Right ventricle myocardium inferior (tissue), 1 donor: Measurements from ENCODE around the gene CTNNBL1. TPM values are rescaled to one million over a fixed set of nuclear protein-coding genes. Genes with fewer than 3 reads are reported as not detected.
"Not testable (repeated sequence)": the region's sequence is repeated elsewhere in the genome, so short reads cannot be mapped to it uniquely, and the experiment has no call there.

ENCODE experiments used
- ATAC-seq: fragments of 200-7000 bp; cut with Tn5 transposase; one replicate; pipeline ENCODE4 v1.9.1; 2020; ENCODE audit warnings: mild to moderate bottlenecking, moderate library complexity
- DNase-seq: peaks from one replicate; pipeline ENCODE4 v3.0.0; 2021; ENCODE audit errors: missing footprints
- intact Hi-C: fragments of 100-400 bp; cut with DNase I; formaldehyde crosslinking; loops from one replicate; pipeline ENCODE4 v1.11.0; 2022
- total RNA-seq: library from RNA; stranded (reverse); fragmentation: NEBNext Ultra II Directional; extraction: Animal tissue kit (Norgen Biotek cat#: 25700); gene quantifications from one replicate; pipeline ENCODE4 v1.2.1, GENCODE V29; 2021
- donor health status: DM: no; HTN: yes; CAD: no; lungs with severe emphysema.

Gene CTNNBL1
- total RNA-seq, 1 donor from 2014 or later = 62.1 TPM

DNA sequence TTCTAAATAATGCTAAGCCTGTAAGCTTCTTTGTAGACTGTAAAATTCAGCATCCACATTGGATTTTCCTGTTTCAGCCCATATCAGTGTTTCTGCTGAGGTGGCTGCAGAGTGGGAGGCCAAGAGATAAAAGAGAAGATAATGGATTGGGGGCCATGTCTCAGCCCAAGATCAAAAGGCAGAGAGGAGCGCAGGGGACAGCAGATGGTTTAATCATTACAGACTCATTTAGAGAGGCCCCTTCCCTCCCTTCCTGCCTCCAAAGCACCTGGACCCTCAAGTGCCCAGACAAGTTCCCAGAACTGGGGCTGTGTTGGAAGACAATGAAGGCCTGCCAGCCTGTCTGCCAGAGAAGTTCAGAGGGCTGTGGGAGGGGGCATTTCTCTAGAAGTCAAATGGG is 20.4 kb upstream of the CTNNBL1 start:
- intact Hi-C loops = no loop called here
- no peak for DNase-seq
- ATAC-seq = no peak

DNA sequence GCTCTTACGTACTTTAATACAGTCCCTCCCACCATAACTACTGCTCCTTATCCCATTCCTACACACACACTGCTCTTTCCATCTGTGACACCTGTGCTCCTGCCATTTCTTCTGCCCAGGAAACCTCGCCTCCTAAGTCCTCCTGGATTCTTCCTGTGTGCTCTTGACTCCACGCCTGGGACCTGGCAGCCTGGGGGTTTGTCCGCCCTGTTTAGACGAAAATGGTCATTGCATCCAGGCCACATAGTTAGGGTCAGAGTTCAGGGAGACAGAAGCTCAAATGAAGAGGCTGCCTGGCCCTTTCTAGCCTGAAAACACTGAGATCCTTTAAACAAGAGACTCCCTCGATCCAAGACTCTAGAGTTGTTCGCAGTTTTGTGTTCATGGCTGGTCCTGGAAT is 17.4 kb upstream of the CTNNBL1 start:
- intact Hi-C loops = no loop called here
- DNase-seq (no peak), ATAC-seq (no peak)

DNA sequence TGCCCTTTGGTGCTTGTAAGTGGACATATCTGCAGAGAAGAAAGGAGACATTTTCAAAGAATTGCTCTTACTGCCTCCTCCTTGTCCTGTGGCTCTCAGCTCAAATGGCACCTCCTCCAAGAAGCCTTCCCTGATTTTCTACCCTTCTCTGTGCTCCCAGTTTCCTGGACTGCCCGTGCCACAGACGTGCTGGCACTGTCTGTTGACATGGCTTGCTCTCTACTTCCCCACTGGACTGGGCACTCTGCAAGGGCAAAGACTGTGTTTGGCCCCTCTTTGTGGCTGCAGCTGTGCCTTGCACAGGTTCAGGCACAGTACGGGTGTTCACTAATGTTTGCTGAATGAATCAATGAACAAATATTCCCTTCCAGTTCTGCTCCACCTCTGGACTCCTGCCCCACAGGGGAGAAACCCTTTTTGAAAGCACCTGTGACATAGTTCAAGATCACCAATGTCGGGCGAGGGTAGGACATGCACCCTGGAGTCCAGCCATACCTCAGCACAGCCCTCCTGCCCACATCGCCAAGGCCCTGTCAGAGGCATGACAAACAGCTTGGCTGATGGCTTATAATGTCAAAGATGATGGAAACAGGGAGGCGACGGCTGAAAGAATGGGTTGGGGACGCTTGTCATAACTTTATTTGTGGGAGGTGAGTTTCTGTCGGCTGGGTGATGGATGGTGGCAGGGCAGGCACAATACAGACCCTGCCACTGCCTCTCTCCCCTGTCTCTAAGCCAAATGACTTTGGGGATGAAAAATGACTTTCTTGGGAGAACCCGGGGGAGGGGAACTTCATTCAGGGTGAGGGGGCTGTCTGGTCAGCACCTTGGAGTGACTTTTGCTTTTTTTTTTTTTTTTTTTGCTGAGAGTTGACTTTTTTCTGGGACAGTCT is 15.6 kb upstream of the CTNNBL1 start:
- intact Hi-C loops = no loop called here
- no peak for ATAC-seq
- DNase-seq = no peak

DNA sequence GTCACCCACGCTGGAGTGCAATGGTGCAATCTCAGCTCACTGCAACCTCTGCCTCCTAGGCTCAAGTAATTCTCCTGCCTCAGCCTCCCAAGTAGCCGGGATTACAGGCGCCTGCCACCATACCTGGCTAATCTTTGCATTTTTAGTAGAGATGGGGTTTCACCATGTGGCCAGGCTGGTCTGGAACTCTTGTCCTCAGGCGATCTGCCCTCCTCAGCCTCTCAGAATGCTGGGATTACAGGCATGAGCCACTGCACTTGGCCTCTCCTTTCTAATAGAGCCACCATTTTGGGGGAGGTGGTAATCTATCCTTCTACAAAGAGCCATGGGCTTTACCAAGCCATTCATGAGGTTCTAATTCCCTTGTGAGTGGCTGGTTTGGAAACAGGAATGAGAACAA is 14.1 kb upstream of the CTNNBL1 start:
- intact Hi-C loops, ATAC-seq, DNase-seq: not testable (repeated sequence)

- intact Hi-C loops = no loop called here
- DNase-seq (no peak), ATAC-seq (no peak)
Measured at GRCh38 chr20:37680420-37680819, 13.4 kb upstream of the CTNNBL1 start.

DNA sequence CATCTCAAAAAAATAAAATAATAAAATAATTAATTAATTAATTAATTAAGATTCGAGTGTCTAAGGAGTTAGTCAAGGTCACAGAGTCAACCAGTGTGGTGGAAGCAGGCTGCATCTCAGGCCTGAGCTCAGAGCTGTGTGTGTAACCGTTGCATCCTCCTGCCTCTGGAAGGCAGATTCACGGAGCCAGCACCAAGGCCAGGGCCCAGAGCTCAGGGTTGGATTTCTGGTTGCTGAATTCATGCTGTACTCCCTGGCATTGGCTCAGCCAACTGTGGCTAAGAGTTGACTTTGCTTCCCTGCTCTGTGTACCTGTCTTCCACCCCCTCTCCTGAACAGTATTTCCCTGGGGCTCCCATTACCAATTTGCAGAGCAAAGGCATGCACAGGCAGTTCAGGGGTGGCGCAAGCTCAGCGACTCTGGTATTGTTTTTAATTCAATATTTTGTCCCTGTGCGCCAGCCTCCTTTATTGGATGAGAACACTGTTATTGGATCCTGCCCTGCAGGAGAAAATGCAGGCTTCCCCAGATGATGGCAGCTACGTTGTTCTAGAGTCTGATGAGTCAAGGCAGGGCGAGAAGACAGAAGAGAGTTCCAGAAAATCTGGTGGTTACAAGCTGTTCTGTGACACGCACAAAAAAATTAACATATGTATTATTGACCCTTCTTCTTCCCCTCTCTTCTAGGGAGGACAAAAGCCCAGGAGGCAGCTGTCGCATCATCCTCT is 12.3 kb upstream of the CTNNBL1 start:
- intact Hi-C loops = no loop called here
- no peak for ATAC-seq
- DNase-seq = no peak

DNA sequence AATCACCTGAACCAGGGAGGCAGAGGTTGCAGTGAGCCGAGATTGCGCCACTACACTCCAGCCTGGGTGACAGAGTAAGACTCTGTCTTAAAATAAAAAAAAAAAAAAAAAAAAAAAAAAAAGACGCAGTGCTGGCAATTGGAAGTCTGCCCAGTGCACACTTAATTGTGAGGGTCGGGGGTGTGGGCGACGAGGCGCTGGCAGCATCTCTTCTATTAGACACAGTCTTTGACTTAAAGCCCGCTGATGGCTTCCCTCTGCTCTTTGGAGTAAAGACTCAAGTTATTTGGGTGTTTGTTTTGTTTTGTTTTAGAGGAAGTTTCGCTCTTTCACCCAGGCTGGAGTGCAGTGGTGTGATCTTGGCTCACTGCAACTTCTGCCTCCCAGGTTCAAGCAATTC is 10.7 kb upstream of the CTNNBL1 start:
- intact Hi-C loops, ATAC-seq, DNase-seq: not testable (repeated sequence)

DNA sequence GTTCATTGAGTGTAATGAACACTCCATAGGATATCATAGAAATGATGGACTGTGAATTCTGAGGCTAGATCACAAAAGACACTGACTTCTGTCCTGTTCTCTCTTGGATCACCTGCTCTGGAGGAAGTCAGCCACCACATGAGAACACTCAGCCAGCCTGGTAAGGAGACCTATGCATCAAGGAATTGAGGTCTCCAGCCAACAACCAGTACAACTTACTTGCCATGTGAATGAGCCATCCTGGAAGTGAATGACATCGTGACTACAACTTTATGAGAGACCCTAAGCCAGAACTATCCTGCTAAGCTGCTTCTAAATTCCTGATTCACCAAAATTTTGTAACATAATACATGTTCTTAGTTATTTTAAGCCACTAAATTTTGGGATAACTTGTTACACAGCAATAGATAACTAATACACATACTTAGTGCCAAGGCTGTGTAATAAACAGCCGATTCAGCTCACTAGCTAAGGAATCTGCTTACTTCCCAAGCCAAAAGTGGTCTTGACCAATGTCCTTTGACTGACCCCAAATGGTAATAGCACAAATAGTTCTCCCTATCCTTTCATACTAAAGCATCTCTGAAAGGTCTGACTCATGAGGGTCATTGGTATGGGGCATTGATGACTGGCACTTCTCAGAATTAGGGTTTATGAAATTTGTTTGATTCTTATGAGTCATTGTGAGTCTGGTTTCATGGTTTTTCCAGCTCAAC is 6.9 kb upstream of the CTNNBL1 start:
- intact Hi-C loops = no loop called here
- ATAC-seq (no peak), DNase-seq (no peak)

DNA sequence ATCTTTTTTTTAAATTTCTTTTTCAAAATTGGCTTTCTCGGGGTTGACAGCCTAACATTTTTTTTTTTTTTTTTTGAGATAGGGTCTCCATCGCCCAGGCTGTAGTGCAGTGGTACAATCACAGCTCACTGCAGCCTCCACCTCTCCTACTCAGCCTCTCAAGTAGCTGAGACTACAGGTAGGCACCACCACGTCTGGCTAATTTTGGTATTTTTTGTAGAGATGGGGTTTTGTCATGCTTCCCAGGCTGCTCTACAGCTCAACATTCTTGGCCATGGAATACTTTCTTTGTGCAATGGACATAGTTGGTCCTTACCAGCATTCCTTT is 6.4 kb upstream of the CTNNBL1 start:
- DNase-seq (no peak), ATAC-seq (no peak)
- intact Hi-C loops = no loop called here

- intact Hi-C loops = no loop called here
- DNase-seq = no peak
- no peak for ATAC-seq
Measured at GRCh38 chr20:37688093-37688492, 5.7 kb upstream of the CTNNBL1 start.

GRCh38 chr20:37690626-37691369 is 3.0 kb upstream of the CTNNBL1 start:
- no peak for DNase-seq
- intact Hi-C loops = no loop called here
- ATAC-seq = no peak

DNA sequence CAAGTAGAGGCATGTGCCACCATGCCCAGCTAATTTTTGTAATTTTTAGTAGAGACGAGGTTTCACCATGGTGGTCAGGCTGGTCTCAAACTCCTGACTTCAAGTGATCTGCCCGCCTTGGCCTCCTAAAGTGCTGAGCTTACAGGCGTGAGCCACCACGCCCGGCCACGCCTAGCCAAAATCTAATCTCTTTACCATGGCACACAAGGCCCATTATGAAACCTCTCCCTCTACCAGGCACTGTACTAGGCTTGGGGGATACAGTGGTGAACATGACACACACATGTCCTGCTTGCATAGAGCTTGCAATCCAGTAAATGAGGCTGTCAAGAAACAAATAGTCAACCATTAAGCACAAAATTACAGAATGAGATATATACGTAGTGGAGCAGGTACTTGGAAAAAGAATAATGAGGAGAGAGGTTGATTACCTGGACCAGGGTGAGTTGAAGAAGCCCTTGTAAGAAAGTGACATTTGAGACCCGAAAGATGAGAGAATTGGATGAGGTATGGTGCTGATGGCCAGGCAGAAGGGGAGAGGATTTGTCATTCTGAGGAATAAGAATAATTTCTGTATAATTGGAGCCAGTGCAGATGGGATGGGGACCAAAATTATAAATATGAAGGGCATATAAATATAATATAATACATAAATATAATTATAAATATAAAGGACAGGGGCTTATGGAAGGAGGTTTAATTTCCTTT is 1.2 kb upstream of the CTNNBL1 start:
- DNase-seq = no peak
- intact Hi-C loops = no loop called here
- no peak for ATAC-seq

DNA sequence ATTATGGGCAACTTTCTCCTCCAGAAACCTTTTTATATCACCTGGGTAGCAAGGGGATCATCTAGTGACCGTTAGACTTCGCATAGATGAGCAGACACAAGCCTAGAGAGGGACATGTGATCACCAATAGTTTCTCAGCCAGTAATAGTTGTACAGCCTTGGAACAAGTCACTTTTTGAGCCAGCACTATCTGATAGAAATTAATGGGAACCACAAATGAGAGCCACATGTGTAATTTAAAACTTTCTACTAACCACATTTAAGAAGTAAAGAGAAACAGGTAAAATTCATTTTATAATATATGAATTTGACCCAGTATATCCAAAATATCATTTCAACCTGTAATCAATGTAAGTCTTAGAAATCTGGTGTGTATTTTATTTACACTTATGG is 592 bp upstream of the CTNNBL1 start:
- ATAC-seq (no peak), DNase-seq (no peak)
- intact Hi-C loops = no loop called here

DNA sequence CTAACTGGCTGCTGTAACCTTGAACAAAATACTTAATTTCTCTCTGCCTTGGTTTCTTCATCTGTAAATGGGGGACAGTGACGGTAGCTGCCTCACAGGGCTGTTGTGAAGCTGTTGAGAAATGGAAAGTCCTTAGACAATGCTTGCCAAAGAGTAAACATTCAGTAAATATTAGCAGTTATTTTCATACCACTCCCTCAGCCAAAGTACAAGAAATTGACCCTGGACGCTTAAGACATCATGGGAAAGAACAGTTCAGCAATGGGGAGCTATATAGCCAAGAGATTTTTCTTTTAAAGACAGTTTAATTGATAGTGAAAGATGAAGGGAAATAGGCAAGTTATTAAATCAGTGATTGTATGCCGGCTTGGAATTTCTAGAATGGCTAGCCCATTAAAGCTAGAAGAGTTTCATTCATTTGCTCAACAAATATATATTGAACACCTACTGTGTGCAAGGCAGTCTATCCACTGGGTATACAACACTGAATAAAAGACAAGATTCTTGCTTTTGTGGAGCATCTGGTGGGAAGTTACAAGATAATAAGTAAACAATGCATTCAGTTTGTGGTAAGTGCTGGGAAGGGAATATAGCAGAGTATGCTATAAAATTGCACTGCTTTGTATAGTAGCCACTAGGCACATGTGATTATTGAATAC is 2.0 kb downstream of the CTNNBL1 start:
- intact Hi-C loops = loop anchor here (5.0 kb wide), 1 partner anchor 41 kb away; no protein-coding TSS in a partner anchor
- DNase-seq (no peak), ATAC-seq (no peak)

DNA sequence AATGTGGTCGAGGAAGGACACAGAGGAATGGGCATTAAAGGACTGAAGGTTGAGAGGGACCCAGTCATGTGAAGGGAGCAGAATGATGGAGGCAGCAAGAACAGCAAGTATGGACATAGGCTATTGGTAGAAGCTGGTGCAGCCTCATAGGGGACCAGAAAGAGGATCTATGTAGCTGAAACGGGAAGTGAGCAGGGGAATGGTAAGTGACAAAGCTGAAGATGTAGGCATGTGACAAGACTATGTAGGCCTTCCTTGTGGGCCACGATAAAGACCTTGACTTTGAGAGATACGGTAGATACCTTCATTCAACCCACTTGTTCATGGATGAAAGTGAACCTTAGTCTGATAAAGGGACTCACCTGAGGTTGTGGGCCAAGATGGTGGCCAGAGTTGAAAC is 3.5 kb downstream of the CTNNBL1 start:
- DNase-seq (no peak), ATAC-seq (no peak)
- intact Hi-C loops = loop anchor here (5.0 kb wide), 1 partner anchor 40 kb away; no protein-coding TSS in a partner anchor

DNA sequence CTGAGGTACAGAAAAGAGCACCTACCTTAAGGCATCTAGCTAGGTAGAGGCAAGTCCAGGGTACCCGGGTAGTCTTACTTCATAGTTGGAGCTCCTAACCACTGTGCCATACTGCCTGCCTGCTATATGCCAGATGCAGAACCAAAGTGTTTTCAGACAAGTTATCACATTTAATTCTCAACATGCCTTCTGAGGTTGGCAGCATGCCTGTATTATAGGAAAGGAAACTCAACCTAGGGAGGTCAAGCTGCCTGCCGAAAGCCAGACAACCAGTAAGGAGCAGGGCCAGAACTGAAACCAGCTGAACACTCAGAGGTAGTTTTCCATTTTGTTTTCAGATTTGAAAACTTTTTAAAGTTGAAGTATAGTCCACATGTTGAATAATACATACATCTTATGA is 5.4 kb downstream of the CTNNBL1 start:
- intact Hi-C loops = loop anchor here (5.0 kb wide), 1 partner anchor 38 kb away; no protein-coding TSS in a partner anchor
- DNase-seq (no peak), ATAC-seq (peak; percentile 83)

- intact Hi-C loops = no loop called here
- no peak for ATAC-seq
- DNase-seq = no peak
Measured at GRCh38 chr20:37700301-37700700, 6.5 kb downstream of the CTNNBL1 start.

DNA sequence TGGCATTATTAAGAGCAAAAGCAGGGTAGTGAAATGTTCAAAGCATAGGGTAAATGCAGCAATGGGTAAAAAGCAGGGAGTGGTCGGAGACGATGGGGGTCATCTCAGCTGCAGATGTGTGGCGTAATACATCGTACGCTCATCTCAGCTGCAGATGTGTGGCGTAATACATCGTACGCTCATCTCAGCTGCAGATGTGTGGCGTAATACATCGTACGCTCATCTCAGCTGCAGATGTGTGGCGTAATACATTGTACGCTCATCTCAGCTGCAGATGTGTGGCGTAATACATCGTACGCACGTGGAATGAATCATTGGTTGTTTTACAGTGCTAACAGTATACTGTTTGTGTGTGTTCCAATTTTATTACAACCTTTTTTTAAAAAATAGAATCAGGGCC is 7.8 kb downstream of the CTNNBL1 start:
- ATAC-seq, DNase-seq, intact Hi-C loops: not testable (repeated sequence)
